Measurements from ENCODE around the gene HSP90AB1. TPM values are rescaled to one million over a fixed set of nuclear protein-coding genes. Genes with fewer than 3 reads are reported as not detected.

Gene HSP90AB1
- total and polyA plus RNA-seq, 9 of the 15 experiments (the other 6 are each of a cell fraction or from before 2014, with no cell fraction given): 1,780 to 3,358 (median 2,262) TPM

DNA sequence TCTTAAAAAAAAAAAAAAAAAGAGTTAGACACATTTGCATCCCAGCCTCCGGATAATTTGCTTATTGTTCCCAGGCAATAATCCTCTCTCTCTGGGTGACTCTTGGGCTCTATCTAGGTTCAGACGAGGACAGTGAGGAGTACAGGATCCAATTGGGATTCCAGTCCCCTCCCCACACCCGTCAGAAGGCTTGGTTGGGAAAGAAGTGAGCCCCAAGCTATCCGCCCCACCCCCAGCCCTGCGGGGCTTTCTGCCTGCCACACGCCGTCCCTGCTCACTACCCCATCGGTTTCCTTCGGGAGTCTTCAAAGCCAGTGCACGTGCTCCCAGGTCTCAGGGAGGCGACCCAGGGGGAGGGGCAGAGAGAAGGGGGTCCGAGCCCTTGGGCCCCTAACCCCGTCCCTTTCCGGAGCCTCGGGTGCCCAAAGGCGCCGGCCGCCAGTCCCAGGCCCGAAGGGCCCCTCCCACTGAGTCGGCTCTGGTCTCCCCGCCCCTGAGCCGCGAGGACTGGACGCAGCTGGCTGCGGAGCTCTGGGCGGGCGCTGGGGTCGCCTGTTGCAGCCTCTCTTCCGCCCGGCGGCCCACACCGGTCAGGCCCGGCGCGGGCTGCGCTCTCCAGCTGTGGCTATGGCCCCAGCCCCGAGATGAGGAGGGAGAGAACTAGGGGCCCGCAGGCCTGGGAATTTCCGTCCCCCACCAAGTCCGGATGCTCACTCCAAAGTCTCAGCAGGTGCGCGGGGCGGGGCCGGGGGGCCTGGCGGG, 27.7 kb upstream of the HSP90AB1 start (continued):
- TF ChIP-seq PTRF (tag; IDR thresholded peaks at IDR 0.05) (no peak), KLF16 (IDR thresholded peaks at IDR 0.05) (peak; percentile 92), FOSL1 (tag; conservative IDR thresholded peaks at IDR 0.05) (no peak), ZNF584 (CRISPR knock-in tag; IDR thresholded peaks at IDR 0.05; ENCODE audit: low read depth) (no peak), ZNF253 (CRISPR knock-in tag; conservative IDR thresholded peaks at IDR 0.05) (no peak), IRF9 (tag; IDR thresholded peaks at IDR 0.05) (no peak), USF1 (CRISPR knock-in tag; IDR thresholded peaks at IDR 0.05) (no peak), SLC30A9 (CRISPR knock-in tag; IDR thresholded peaks at IDR 0.05) (no peak), LEF1 (IDR thresholded peaks at IDR 0.05) (peak; percentile 66; the same call in 1 of the 2 replicates), SMARCE1 (IDR thresholded peaks at IDR 0.05) (peak; percentile 66), ZNF124 (CRISPR knock-in tag; IDR thresholded peaks at IDR 0.05) (no peak), POU5F1 (IDR thresholded peaks at IDR 0.05; ENCODE audit: borderline replicate concordance, low read depth, low read length, partially characterized antibody) (no peak), CHD4 (IDR thresholded peaks at IDR 0.05; ENCODE audit: insufficient read depth, insufficient replicate concordance, low read depth, low read length, poor library complexity, severe bottlenecking) (no peak), ZBTB43 (CRISPR knock-in tag; IDR thresholded peaks at IDR 0.05) (0 out of 2 replicates have a peak, but pooled peaks have one; percentile 67), HSF4 (CRISPR knock-in tag; IDR thresholded peaks at IDR 0.05; ENCODE audit: borderline replicate concordance) (no peak), ZNF263 (CRISPR knock-in tag; IDR thresholded peaks at IDR 0.05; ENCODE audit: borderline replicate concordance) (peak; percentile 28; the same call in 1 of the 2 replicates)
- TF ChIP-seq, protein P1, sequence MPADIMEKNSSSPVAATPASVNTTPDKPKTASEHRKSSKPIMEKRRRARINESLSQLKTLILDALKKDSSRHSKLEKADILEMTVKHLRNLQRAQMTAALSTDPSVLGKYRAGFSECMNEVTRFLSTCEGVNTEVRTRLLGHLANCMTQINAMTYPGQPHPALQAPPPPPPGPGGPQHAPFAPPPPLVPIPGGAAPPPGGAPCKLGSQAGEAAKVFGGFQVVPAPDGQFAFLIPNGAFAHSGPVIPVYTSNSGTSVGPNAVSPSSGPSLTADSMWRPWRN (IDR thresholded peaks at IDR 0.05; ENCODE audit: low read depth): no peak
- TF ChIP-seq, protein P2, sequence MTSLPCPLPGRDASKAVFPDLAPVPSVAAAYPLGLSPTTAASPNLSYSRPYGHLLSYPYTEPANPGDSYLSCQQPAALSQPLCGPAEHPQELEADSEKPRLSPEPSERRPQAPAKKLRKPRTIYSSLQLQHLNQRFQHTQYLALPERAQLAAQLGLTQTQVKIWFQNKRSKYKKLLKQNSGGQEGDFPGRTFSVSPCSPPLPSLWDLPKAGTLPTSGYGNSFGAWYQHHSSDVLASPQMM (CRISPR knock-in tag; IDR thresholded peaks at IDR 0.05): no peak
- TF ChIP-seq, protein P3, sequence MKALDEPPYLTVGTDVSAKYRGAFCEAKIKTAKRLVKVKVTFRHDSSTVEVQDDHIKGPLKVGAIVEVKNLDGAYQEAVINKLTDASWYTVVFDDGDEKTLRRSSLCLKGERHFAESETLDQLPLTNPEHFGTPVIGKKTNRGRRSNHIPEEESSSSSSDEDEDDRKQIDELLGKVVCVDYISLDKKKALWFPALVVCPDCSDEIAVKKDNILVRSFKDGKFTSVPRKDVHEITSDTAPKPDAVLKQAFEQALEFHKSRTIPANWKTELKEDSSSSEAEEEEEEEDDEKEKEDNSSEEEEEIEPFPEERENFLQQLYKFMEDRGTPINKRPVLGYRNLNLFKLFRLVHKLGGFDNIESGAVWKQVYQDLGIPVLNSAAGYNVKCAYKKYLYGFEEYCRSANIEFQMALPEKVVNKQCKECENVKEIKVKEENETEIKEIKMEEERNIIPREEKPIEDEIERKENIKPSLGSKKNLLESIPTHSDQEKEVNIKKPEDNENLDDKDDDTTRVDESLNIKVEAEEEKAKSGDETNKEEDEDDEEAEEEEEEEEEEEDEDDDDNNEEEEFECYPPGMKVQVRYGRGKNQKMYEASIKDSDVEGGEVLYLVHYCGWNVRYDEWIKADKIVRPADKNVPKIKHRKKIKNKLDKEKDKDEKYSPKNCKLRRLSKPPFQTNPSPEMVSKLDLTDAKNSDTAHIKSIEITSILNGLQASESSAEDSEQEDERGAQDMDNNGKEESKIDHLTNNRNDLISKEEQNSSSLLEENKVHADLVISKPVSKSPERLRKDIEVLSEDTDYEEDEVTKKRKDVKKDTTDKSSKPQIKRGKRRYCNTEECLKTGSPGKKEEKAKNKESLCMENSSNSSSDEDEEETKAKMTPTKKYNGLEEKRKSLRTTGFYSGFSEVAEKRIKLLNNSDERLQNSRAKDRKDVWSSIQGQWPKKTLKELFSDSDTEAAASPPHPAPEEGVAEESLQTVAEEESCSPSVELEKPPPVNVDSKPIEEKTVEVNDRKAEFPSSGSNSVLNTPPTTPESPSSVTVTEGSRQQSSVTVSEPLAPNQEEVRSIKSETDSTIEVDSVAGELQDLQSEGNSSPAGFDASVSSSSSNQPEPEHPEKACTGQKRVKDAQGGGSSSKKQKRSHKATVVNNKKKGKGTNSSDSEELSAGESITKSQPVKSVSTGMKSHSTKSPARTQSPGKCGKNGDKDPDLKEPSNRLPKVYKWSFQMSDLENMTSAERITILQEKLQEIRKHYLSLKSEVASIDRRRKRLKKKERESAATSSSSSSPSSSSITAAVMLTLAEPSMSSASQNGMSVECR (CRISPR knock-in tag; IDR thresholded peaks at IDR 0.05): no peak; the same call in 1 of the 2 replicates

All from K562 (cell line).